ENCODE measurements around the gene COX4I2.
A peak's percentile ranks its signal among the peaks of the same experiment; 100 is the strongest.

COX4I2 gene

GRCh38 chr20:31678389-31679356 is 41.0 kb downstream of the COX4I2 start:
- DNase-seq, result peak; percentile 2

GRCh38 chr20:31679357-31680285 is 41.9 kb downstream of the COX4I2 start:
- DNase-seq, result no peak

- no peak for DNase-seq
Measured at GRCh38 chr20:31680286-31681127, 42.8 kb downstream of the COX4I2 start.

GRCh38 chr20:31681128-31681727 is 43.5 kb downstream of the COX4I2 start:
- DNase-seq, result no peak

- no peak for DNase-seq
Measured at GRCh38 chr20:31681769-31682168, 44.1 kb downstream of the COX4I2 start.

- DNase-seq, result no peak
Measured at GRCh38 chr20:31682352-31682751, 44.6 kb downstream of the COX4I2 start.

- DNase-seq, result no peak
Measured at GRCh38 chr20:31682927-31683326, 45.2 kb downstream of the COX4I2 start.

GRCh38 chr20:31684153-31685015 is 46.7 kb downstream of the COX4I2 start:
- peak; percentile 54 for DNase-seq

- DNase-seq, result no peak
Measured at GRCh38 chr20:31685853-31686643, 48.3 kb downstream of the COX4I2 start.

- no peak for DNase-seq
Measured at GRCh38 chr20:31687777-31688176, 50.1 kb downstream of the COX4I2 start.

- DNase-seq, result no peak
Measured at GRCh38 chr20:31689141-31689540, 51.4 kb downstream of the COX4I2 start.

GRCh38 chr20:31690124-31690666 is 52.5 kb downstream of the COX4I2 start:
- no peak for DNase-seq

- DNase-seq, result no peak
Measured at GRCh38 chr20:31691646-31692275, 54.0 kb downstream of the COX4I2 start.

GRCh38 chr20:31693402-31693801 is 55.7 kb downstream of the COX4I2 start:
- no peak for DNase-seq

GRCh38 chr20:31693987-31694661 is 56.4 kb downstream of the COX4I2 start:
- DNase-seq, result peak; percentile 59

All from hematopoietic multipotent progenitor cell treated with erythropoietin and hydrocortisone succinate and interleukin-3 and kit ligand, for 8 days (in vitro differentiated cells).